Gastroesophageal sphincter (tissue), 4 donors: ENCODE data around the gene XPA. TPM values are rescaled to one million over a fixed set of nuclear protein-coding genes. Genes with fewer than 3 reads are reported as not detected.

Experiments
- ATAC-seq: fragments of 150-250 bp; one replicate; pipeline ENCODE4 v1.9.1; 2016; ENCODE audit warnings: mild to moderate bottlenecking, moderate library complexity
- H3K27ac ChIP-seq, 4 donors: fragments of 200-600 bp; sonication (generic) in 3 of 4; 1 replicate in 3 of 4; 2 replicates in 1 of 4; pipeline ENCODE4 v1.5.1; 2016 to 2019
- H3K27me3 ChIP-seq: fragments of 200-600 bp; sonication (generic); one replicate; pipeline ENCODE4 v1.5.1; 2019
- H3K36me3 ChIP-seq, 2 donors: fragments of 200-600 bp; sonication (generic); one replicate each; pipeline ENCODE4 v1.5.1; 2019; ENCODE audit warnings: control low read depth in 1 of 2
- H3K4me1 ChIP-seq, 3 donors: fragments of 200-600 bp; sonication (generic); 1 replicate in 2 of 3; 2 replicates in 1 of 3; pipeline ENCODE4 v1.5.1; 2016 to 2019; ENCODE audit warnings: control low read depth in 2 of 3
- H3K4me3 ChIP-seq, 2 donors: fragments of 200-600 bp; sonication (generic); one replicate each; pipeline ENCODE4 v1.5.1; 2019; ENCODE audit warnings: mild to moderate bottlenecking in 1 of 2, moderate library complexity in 1 of 2
- H3K9me3 ChIP-seq, 3 donors: fragments of 200-600 bp; sonication (generic); one replicate each; pipeline ENCODE4 v1.5.1; 2017 to 2019; ENCODE audit warnings: control low read depth in 2 of 3
- CTCF ChIP-seq, 4 experiments: fragments of 200-600 bp in 2 of 4; fragments of 450-650 bp in 2 of 4; sonication (generic) in 1 of 4; IDR thresholded peaks; one replicate each; pipeline ENCODE4 v1.5.1; 2017 to 2019; ENCODE audit warnings: antibody characterized with exemption in 4 of 4, mild to moderate bottlenecking in 2 of 4, moderate library complexity in 2 of 4
- EP300 ChIP-seq: sonication (generic); formaldehyde crosslinking; IDR thresholded peaks from one replicate; pipeline ENCODE4 v1.6.1; 2017; ENCODE audit warnings: antibody characterized with exemption, mild to moderate bottlenecking
- POLR2A ChIP-seq, 2 donors: fragments of 450-650 bp; IDR thresholded peaks; one replicate each; pipeline ENCODE4 v1.6.1; 2017; ENCODE audit warnings: antibody characterized with exemption in 2 of 2, mild to moderate bottlenecking in 2 of 2, moderate library complexity in 1 of 2
- POLR2AphosphoS5 ChIP-seq: sonication (generic); formaldehyde crosslinking; IDR thresholded peaks from one replicate; pipeline ENCODE4 v1.6.1; 2017; ENCODE audit warnings: antibody characterized with exemption
- WGBS, 2 donors: methylation state at CpG; one replicate each; pipeline ENCODE4 v1.1.5; 2018; ENCODE audit warnings: low coverage in 1 of 2; 5-methylcytosine and 5-hydroxymethylcytosine counted together
- total RNA-seq, 4 donors: library from RNA; depleted of rRNA; stranded (reverse); fragments of >200 nt; gene quantifications; one replicate each; pipeline ENCODE4 v1.1.0, GENCODE V29; 2016

XPA gene
- total RNA-seq, 4 donors from 2014 or later = 24.2 to 27.6 (median 25.8) TPM

DNA sequence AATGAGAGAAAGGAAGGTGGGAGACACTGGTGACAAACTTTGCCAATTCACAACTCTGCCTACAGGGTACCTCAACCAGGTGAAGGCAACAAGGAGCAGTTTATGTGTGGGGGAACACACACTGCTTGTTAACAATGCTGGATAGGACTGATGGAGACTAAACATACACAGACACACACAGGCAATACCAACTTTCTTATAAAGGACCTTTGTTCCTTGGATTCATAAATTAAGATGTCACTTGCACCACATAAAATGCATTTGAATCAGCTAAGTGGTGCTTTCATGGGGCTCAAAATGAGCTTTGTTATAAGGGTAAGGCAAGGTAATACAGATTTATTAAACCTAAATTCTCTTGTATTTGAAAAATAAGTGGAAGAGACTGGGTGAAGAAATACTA, 68.0 kb downstream of the XPA start:
- H3K27ac ChIP-seq = no peak overlapping the region

DNA sequence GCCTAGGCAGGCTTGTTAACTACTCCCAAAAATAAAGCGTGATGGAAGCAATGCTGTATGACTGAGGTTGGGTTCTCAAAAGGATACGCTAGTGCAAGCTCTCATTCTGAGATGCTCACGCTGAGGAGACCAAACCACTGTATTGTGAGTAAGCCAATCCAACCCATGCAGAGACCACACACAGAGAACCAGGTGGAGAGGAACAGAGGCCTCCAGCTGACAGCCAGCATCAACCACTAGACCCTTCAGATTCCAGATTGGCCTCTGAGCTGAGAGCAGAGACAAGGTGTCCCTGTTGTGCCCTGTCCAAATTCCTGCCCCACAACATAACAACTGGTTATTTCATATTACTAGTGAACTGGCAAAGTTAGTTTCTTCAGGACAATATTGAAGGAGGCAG, 68.5 kb downstream of the XPA start:
- no peak for ATAC-seq
- Histone ChIP-seq H3K4me3 (no peak overlapping the region), H3K27me3 (no peaks in the 10 kb centered on the region), H3K4me1 (peaks cover 8 to 46% (median 26%) of the 10 kb centered on the region in 3 donors), H3K9me3 (no peaks in the 10 kb centered on the region), H3K36me3 (peaks cover 0 to 23% of the 10 kb centered on the region in 2 donors), H3K27ac (no peak overlapping the region)
- 93% methylated on average over 2 of the region's 3 CpGs; no CpG with 5 or more reads in 1 of the 2 donors for WGBS, 2 donors
- TF ChIP-seq POLR2A (IDR thresholded peaks at IDR 0.05) = no peak
- TF ChIP-seq CTCF (IDR thresholded peaks at IDR 0.05) = no peak
- TF ChIP-seq POLR2AphosphoS5 = no peak
- no peak for TF ChIP-seq EP300

More for the DNA sequence above, 68.0 kb downstream of the XPA start:
- Histone ChIP-seq H3K36me3 (peaks cover 0 to 18% of the 10 kb centered on the region in 2 donors), H3K4me1 (peaks cover 8 to 48% (median 26%) of the 10 kb centered on the region in 3 donors), H3K27me3 (no peaks in the 10 kb centered on the region), H3K9me3 (no peaks in the 10 kb centered on the region), H3K4me3 (no peak overlapping the region)
- no peak for ATAC-seq
- TF ChIP-seq CTCF (IDR thresholded peaks at IDR 0.05) (no peak), POLR2A (IDR thresholded peaks at IDR 0.05) (no peak), POLR2AphosphoS5 (no peak), EP300 (no peak)

- H3K36me3 ChIP-seq = peaks cover 0 to 33% of the 10 kb centered on the region in 2 donors
- ATAC-seq = no peak
- H3K4me3 ChIP-seq = no peak overlapping the region
- H3K27me3 ChIP-seq = no peaks in the 10 kb centered on the region
- peaks cover 8 to 46% (median 26%) of the 10 kb centered on the region in 3 donors for H3K4me1 ChIP-seq
- WGBS, 2 donors = 33 to 47% methylated on average over 5 of the region's 5 CpGs
- no peaks in the 10 kb centered on the region for H3K9me3 ChIP-seq
- no peak for TF ChIP-seq POLR2AphosphoS5
- TF ChIP-seq EP300 = no peak
- TF ChIP-seq CTCF (IDR thresholded peaks at IDR 0.05) = no peak
- no peak for TF ChIP-seq POLR2A (IDR thresholded peaks at IDR 0.05)
- peak overlapping the region; percentile 5 to 58 (median 39) for H3K27ac ChIP-seq
These were observed 69.5 kb downstream of the XPA start for GRCh38 chr9:97627624-97628023.

- H3K27ac ChIP-seq = no peak overlapping the region
- 65 to 80% methylated on average over 1 to 3 of the region's 3 CpGs for WGBS, 2 donors
- TF ChIP-seq POLR2AphosphoS5 (no peak), EP300 (no peak), CTCF (IDR thresholded peaks at IDR 0.05) (no peak), POLR2A (IDR thresholded peaks at IDR 0.05) (no peak)
These were observed 71.5 kb downstream of the XPA start for GRCh38 chr9:97625620-97626019.

More at GRCh38 chr9:97625620-97626019, 71.5 kb downstream of the XPA start:
- no peak for ATAC-seq
- Histone ChIP-seq H3K4me3 (no peak overlapping the region), H3K9me3 (no peaks in the 10 kb centered on the region), H3K36me3 (peaks cover 0 to 52% of the 10 kb centered on the region in 2 donors), H3K27me3 (no peaks in the 10 kb centered on the region), H3K4me1 (peaks cover 3 to 29% (median 18%) of the 10 kb centered on the region in 3 donors)

Other genes with a start within 250 kb of the XPA start
- gene TMOD1, start 195.7 kb downstream of the XPA start, total RNA-seq = 10 to 100 TPM; 38.6 to 99.6 (median 76.7) TPM
- gene TSTD2, start 64.0 kb downstream of the XPA start, total RNA-seq = 10 to 100 TPM; 20.0 to 33.8 (median 30.8) TPM
- gene NCBP1, start 63.5 kb downstream of the XPA start, total RNA-seq = 100 to 1,000 TPM in 1 of 4 donors, 10 to 100 TPM in 3; 16.1 to 234 (median 24.1) TPM
- under 1 TPM in 2 of 4 donors, not detected in 2; 0.08 to 0.79 TPM for gene FOXE1, start 155.9 kb upstream of the XPA start, total RNA-seq
- gene TRMO, start 225.2 kb upstream of the XPA start, total RNA-seq = 10 to 100 TPM; 14.3 to 25.3 (median 16.8) TPM
- not detected for gene HEMGN, start 240.8 kb upstream of the XPA start, total RNA-seq